ENCODE measurements around the gene GSTCD.

Gene GSTCD

DNA sequence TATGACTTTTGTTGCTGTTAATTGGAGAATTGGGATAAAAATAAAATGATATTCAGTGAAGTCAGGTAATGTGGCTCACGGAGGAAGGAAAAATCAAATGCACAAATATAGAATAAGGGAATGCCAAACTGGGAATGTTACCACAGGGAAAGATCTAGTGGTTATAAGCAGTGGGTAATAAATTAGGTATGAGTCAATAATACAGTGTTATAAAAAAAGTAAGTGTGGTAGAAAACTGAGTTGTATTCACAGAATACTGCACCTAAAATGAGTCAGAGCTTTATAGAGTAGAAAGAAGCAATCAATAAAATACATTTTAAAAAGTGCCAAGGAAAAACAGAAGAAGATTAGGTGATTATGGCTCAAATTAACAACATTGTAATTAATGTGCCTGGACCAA lies 34.6 kb upstream of the GSTCD start:
- Histone ChIP-seq H3K79me2 (ENCODE audit: insufficient read depth, low read depth) (no peaks in the 10 kb centered on the region), H3K4me1 (ENCODE audit: low read depth, poor library complexity, severe bottlenecking) (no peaks in the 10 kb centered on the region), H4K20me1 (ENCODE audit: insufficient read depth) (no peaks in the 10 kb centered on the region), H3K36me3 (ENCODE audit: insufficient read depth) (no peaks in the 10 kb centered on the region), H3K9ac (no peak overlapping the region), H3K4me2 (no peak overlapping the region), H2AFZ (ENCODE audit: low read depth) (no peak overlapping the region), H3K27ac (no peak overlapping the region), H3K4me3 (IDR thresholded peaks at IDR 0.05; ENCODE audit: insufficient read depth, low read depth, low read length) (no peak overlapping the region), H3K27me3 (ENCODE audit: insufficient read depth, low read depth) (no peaks in the 10 kb centered on the region)
- TF ChIP-seq, protein P1, sequence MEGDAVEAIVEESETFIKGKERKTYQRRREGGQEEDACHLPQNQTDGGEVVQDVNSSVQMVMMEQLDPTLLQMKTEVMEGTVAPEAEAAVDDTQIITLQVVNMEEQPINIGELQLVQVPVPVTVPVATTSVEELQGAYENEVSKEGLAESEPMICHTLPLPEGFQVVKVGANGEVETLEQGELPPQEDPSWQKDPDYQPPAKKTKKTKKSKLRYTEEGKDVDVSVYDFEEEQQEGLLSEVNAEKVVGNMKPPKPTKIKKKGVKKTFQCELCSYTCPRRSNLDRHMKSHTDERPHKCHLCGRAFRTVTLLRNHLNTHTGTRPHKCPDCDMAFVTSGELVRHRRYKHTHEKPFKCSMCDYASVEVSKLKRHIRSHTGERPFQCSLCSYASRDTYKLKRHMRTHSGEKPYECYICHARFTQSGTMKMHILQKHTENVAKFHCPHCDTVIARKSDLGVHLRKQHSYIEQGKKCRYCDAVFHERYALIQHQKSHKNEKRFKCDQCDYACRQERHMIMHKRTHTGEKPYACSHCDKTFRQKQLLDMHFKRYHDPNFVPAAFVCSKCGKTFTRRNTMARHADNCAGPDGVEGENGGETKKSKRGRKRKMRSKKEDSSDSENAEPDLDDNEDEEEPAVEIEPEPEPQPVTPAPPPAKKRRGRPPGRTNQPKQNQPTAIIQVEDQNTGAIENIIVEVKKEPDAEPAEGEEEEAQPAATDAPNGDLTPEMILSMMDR (conservative IDR thresholded peaks at IDR 0.05; ENCODE audit: low read depth, low read length): no peak

DNA sequence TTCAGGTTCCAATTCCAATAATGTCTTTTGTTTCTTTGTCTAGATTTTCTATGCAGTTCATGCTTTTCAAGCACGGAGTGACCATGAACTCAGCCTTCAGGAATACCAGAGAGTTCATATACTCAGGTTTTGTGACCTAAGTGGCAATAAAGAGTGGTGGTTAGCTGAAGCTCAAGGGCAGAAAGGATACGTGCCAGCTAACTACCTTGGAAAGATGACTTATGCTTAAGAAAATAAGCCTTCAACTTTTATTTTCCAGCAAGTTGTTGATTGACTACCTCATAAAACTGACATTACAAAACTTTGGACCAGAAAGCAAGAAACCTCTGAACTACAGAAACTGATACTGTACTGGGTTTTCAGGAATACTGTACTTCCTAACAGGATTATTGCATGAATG lies 30.9 kb upstream of the GSTCD start:
- TF ChIP-seq, protein P1 (conservative IDR thresholded peaks at IDR 0.05; ENCODE audit: low read depth, low read length): no peak
- H3K4me1 ChIP-seq (ENCODE audit: low read depth, poor library complexity, severe bottlenecking): peaks cover 1% of the 10 kb centered on the region
- no peak overlapping the region for H3K4me2 ChIP-seq
- no peaks in the 10 kb centered on the region for H4K20me1 ChIP-seq (ENCODE audit: insufficient read depth)
- no peaks in the 10 kb centered on the region for H3K79me2 ChIP-seq (ENCODE audit: insufficient read depth, low read depth)
- H3K27ac ChIP-seq: no peak overlapping the region
- no peaks in the 10 kb centered on the region for H3K27me3 ChIP-seq (ENCODE audit: insufficient read depth, low read depth)
- no peak overlapping the region for H2AFZ ChIP-seq (ENCODE audit: low read depth)
- H3K4me3 ChIP-seq (IDR thresholded peaks at IDR 0.05; ENCODE audit: insufficient read depth, low read depth, low read length): no peak overlapping the region
- H3K9ac ChIP-seq: no peak overlapping the region
- H3K36me3 ChIP-seq (ENCODE audit: insufficient read depth): peaks cover 10% of the 10 kb centered on the region; the same call in 1 of the 2 replicates

DNA sequence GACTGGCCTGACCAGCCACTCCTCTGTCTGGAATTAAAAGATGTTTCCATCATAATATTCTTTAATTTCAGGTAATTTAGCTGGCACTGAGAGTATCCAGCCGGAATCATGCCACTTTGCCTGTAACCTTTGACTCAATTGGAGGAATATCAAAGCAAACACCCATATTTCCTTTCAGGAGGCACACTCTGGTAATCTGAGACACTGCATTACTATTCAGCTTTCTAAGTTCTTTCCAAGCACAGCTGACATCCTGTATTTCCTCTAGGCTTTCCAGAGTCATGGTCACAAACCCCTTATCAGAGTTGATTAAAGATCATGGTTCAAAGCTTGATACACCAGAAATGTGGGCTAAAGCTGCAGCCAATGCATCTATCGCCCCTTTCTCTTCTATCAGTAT lies 29.4 kb upstream of the GSTCD start:
- Histone ChIP-seq H3K4me2 (no peak overlapping the region), H4K20me1 (ENCODE audit: insufficient read depth) (no peaks in the 10 kb centered on the region), H3K4me3 (IDR thresholded peaks at IDR 0.05; ENCODE audit: insufficient read depth, low read depth, low read length) (no peak overlapping the region), H2AFZ (ENCODE audit: low read depth) (no peak overlapping the region), H3K27me3 (ENCODE audit: insufficient read depth, low read depth) (no peaks in the 10 kb centered on the region), H3K9ac (no peak overlapping the region), H3K79me2 (ENCODE audit: insufficient read depth, low read depth) (peaks cover 8% of the 10 kb centered on the region), H3K4me1 (ENCODE audit: low read depth, poor library complexity, severe bottlenecking) (peaks cover 16% of the 10 kb centered on the region), H3K27ac (no peak overlapping the region), H3K36me3 (ENCODE audit: insufficient read depth) (peaks cover 14% of the 10 kb centered on the region; the same call in 1 of the 2 replicates)
- TF ChIP-seq, protein P1 (conservative IDR thresholded peaks at IDR 0.05; ENCODE audit: low read depth, low read length): no peak

DNA sequence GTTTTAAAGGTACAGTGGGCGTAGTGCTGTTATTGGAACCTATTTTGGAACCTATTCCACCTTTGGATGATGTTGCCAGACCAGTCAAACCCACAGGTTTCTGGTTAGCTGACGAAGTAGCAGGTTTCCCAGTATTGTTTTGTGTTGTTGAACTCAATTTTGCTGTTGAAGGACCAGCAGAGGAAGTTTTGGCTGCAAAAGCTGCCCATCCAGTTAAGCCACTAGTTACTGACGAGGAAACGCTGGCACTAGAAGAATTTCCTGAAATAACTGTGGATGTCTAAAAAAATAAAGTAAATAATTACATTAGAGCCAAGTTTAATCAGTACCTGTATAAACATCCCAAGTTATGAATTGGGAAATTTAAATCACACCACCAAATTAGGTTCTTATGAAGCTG lies 25.5 kb upstream of the GSTCD start:
- H4K20me1 ChIP-seq (ENCODE audit: insufficient read depth): no peaks in the 10 kb centered on the region
- TF ChIP-seq, protein P1 (conservative IDR thresholded peaks at IDR 0.05; ENCODE audit: low read depth, low read length): no peak
- H3K27ac ChIP-seq: no peak overlapping the region
- no peak overlapping the region for H3K4me2 ChIP-seq
- H3K79me2 ChIP-seq (ENCODE audit: insufficient read depth, low read depth): peaks cover 15% of the 10 kb centered on the region
- peaks cover 54% of the 10 kb centered on the region for H3K4me1 ChIP-seq (ENCODE audit: low read depth, poor library complexity, severe bottlenecking)
- H3K9ac ChIP-seq: no peak overlapping the region
- H3K4me3 ChIP-seq (IDR thresholded peaks at IDR 0.05; ENCODE audit: insufficient read depth, low read depth, low read length): no peak overlapping the region
- H3K27me3 ChIP-seq (ENCODE audit: insufficient read depth, low read depth): no peaks in the 10 kb centered on the region
- no peak overlapping the region for H2AFZ ChIP-seq (ENCODE audit: low read depth)
- peaks cover 16% of the 10 kb centered on the region; the same call in 1 of the 2 replicates for H3K36me3 ChIP-seq (ENCODE audit: insufficient read depth)
